Activated CD4-positive, CD25-positive, alpha-beta regulatory T cell treated with anti-CD3 and anti-CD28 coated beads, Interleukin-2, amount 50 U/mL, for 24 hours (primary cell): ENCODE measurements around the gene FOXD4L1.
"Not testable (repeated sequence)": the region's sequence is repeated elsewhere in the genome, so short reads cannot be mapped to it uniquely, and the experiment has no call there.

ENCODE experiments used
- ATAC-seq, 2 donors: fragments of 150-1000 bp; cut with Tn5 transposase; one replicate each; pipeline ENCODE4 v1.10.0; 2021; ENCODE audit warnings: mild to moderate bottlenecking in 1 of 2, moderate library complexity in 1 of 2

FOXD4L1 gene

DNA sequence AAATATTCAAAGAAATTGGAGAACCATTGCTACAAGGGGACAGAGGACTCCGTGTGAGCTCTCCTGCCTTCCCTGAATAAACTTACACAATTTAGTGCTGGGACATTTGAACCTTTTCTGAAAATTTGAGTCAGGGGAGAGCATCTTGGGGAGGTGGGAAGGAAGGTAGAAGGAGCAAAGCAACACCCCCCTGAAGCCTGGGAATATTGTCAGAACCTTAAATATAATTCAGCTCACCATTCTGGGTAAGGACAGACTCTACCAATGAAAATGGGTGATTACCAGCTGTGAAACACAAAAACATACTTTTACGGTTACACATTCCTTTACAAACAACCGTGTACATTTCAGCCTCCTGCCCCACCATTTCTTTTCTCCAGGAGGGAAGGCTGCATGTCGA lies at the start of gene FOXD4L1:
Gene FOXD4L1, plus strand, starts transcription at position 301 of the 400 bp plus-strand sequence. CDS start 592 bp downstream, outside the sequence.
- ATAC-seq = not testable (repeated sequence)

DNA sequence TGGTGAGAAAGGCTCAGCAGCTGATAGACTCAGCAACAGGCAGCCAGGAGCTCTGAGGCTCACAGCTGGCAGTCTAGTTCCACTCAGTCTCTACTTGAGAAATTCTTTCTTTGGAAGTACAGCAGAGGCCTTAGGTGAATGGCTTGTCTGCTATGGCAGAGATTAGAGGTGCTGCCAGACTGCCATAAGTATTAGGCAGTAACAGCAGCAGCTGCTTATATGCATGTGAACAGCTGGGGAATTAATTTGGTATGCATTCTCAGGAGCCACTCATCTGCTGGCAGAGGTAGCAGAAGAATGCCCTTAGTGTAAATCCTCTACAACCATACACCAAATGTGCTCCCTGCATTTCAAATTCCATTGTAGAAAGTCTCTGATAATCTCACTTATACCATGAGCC lies 32.7 kb upstream of the FOXD4L1 start:
- ATAC-seq = not testable (repeated sequence)

- ATAC-seq = not testable (repeated sequence)
These were observed 21.6 kb upstream of the FOXD4L1 start for GRCh38 chr2:113476688-113477368.

DNA sequence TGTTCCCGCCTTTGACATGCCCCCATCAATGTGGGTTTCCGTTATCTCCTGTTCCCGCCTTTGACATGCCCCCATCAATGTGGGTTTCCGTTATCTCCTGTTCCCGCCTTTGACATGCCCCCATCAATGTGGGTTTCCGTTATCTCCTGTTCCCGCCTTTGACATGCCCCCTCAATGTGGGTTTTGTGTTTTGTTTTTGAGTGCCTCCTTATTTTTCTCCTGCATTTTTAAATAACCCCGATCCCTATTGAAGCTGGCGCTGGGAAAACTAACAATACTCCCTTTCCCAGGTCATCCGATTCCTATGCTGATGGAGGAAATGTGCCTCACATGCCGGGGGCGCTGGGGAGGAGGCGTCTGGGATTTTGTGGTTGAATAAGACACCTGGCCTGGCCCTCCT lies 1.9 kb upstream of the FOXD4L1 start:
- not testable (repeated sequence) for ATAC-seq

- ATAC-seq = not testable (repeated sequence)
These were observed 787 bp downstream of the FOXD4L1 start for GRCh38 chr2:113499019-113499885.

GRCh38 chr2:113499886-113500722 lies 1.6 kb downstream of the FOXD4L1 start:
- not testable (repeated sequence) for ATAC-seq

DNA sequence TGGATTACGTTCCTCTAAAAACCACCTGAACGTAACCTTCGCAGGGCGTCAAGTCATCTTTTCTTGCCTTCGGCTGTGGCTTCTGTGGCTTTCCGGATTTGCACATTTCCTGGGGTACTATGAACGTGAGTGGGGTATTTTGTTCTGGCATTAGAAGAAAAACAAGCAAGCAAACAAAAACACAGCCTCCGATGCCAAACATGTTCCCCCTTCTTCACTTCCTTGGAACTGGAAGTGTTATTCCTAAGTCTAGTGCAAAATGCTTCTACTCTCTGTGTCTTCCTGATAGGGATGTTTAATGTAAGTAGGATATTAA lies 2.2 kb downstream of the FOXD4L1 start:
- ATAC-seq = not testable (repeated sequence)

DNA sequence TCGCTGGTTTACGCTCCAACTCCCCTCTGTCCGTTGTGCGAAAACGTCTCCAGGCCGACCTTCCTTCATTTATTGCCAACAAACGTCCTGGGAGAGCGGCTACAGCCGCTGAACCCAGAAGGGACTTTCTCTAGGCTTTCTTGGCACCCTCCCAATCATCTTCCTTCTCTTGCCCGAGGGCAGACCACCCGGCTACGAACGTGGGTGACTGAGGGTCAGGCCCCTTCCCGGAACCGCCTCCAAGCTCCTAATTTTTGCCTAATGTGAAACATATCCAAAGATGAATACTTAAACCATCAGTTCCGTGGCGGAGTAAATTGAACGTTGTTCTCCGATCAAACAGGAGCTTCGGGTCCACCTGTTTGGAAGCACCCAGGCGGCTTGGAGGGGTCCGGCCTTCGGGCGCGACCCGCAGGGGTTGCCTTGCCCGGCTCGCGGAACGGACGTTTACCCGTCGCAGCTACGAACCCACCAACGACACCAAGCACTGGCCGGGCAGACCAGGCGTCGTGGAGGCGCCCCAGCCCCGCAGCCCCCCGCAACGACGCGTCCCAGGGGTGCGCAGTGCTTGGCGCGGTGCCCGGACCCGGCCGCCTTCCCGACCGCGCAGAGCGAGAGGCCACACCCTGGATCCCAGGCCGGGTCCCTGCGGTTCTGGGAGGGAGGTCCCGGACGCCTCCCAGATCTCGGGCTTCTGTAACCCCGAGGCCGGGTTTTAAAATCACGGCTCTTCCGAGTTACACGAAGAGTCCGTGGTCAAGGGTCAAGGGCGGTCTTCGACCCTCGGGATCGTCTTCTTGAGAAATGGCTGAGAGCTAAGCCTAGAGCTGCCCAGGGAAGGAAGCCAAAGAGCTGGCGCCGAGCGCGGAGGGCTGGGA lies 4.0 kb downstream of the FOXD4L1 start:
- ATAC-seq = peak in 1 of 2 donors; percentile 18

GRCh38 chr2:113503094-113504042 lies 4.9 kb downstream of the FOXD4L1 start:
- ATAC-seq = peak; percentile 62 to 67

DNA sequence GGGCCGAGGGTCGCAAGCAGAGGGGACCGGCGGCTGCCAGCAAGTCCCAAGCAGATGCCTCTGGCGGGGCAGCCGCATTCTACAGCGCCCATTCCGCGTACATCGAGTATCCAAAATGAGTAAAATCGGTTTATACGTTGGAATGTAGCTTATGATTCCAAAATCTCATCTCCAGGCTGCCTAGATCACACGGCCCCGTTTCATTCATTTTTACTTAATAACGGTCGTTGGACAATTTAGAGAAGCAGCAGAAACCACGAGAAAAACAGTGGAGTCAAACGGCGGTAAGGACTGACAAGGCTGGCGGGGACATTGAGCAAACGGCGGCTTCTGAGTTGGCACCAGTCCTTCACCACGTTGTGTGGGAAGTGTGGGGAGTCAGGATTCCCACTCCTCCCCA lies 5.6 kb downstream of the FOXD4L1 start:
- not testable (repeated sequence) for ATAC-seq

DNA sequence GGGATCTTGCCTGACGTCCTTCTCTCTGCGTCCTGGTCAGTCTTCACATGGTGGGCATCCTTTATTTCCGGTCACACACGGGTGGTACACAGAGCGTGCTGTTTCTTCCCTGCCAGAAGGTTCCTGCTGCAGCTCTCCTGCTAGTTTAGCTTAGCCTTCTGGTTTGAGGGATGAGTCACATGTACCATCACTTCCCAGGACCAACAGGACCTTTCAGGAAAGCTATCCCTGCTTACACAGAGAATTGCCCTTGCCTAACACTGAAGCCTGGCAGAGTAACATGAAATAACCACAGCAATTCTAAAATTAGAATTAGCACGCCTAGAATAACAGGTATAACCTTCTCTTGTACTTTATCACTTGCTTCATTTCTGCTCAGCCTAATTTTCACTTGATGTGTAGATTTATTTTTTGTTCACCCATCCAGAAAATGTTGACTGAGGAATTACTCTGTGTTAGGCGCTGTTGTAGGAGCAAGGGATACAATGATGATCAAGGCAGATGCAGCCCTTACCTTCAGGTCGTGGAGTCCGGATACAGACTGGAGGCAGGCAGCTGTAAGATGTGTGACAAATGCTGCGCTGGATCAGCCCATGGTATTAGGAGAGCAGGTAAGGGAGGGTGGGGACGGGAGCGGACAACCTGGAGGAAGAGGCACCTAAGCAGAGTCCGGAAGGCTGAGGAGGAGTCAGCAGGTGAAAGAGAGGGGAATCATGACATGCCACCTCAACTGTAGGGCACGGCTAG lies 9.1 kb downstream of the FOXD4L1 start:
- ATAC-seq = not testable (repeated sequence)

GRCh38 chr2:113508187-113508586 lies 9.7 kb downstream of the FOXD4L1 start:
- ATAC-seq = not testable (repeated sequence)

- ATAC-seq = not testable (repeated sequence)
These were observed 12.4 kb downstream of the FOXD4L1 start for GRCh38 chr2:113510913-113511312.

DNA sequence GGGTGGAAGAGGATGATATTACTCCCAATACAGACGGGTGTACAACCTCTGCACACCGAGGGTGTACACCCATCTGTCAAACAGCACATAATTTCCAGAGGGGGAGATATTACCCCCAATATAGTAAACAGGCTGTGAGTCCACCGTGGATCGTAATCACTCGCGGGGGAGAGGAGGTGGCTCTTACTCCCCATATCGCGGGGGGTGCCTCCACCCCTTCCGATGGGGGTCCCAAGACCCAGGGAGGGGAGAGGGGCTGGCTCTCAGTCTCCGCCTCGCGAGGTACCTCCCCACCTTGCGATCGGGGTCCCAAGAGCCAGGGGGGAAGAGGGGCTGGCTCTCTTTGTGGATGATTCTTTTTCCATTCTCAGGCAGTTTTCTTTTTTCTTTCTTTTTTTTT lies 13.4 kb downstream of the FOXD4L1 start:
- not testable (repeated sequence) for ATAC-seq

- ATAC-seq = not testable (repeated sequence)
These were observed 17.0 kb downstream of the FOXD4L1 start for GRCh38 chr2:113515457-113515856.

- ATAC-seq = not testable (repeated sequence)
These were observed 17.5 kb downstream of the FOXD4L1 start for GRCh38 chr2:113515995-113516394.

- not testable (repeated sequence) for ATAC-seq
These were observed 18.6 kb downstream of the FOXD4L1 start for GRCh38 chr2:113517025-113517424.

GRCh38 chr2:113520837-113521236 lies 22.4 kb downstream of the FOXD4L1 start:
- not testable (repeated sequence) for ATAC-seq

GRCh38 chr2:113521492-113521891 lies 23.0 kb downstream of the FOXD4L1 start:
- not testable (repeated sequence) for ATAC-seq

GRCh38 chr2:113524986-113525385 lies 26.5 kb downstream of the FOXD4L1 start:
- not testable (repeated sequence) for ATAC-seq
